ENCODE results near the gene SETDB2.
A peak's percentile ranks its signal among the peaks of the same experiment; 100 is the strongest.

SETDB2 gene

GRCh38 chr13:49536144-49536873 lies 92.2 kb downstream of the SETDB2 start:
- H3K4me3 ChIP-seq (replicated peaks; ENCODE audit: low read depth, low read length), result no peak overlapping the region
- peaks cover 2% of the 10 kb centered on the region for H3K36me3 ChIP-seq (ENCODE audit: control insufficient read depth, insufficient read depth, low read length)
- no peak for DNase-seq (ENCODE audit: extremely low read depth, insufficient read length)
- H3K27me3 ChIP-seq (replicated peaks; ENCODE audit: control insufficient read depth, insufficient read depth, low read length), result no peaks in the 10 kb centered on the region
- TF ChIP-seq CTCF (IDR thresholded peaks at IDR 0.05; ENCODE audit: insufficient read depth, low read length, poor library complexity, severe bottlenecking), result no peak

GRCh38 chr13:49538404-49538803 lies 94.3 kb downstream of the SETDB2 start:
- Histone ChIP-seq H3K27me3 (replicated peaks; ENCODE audit: control insufficient read depth, insufficient read depth, low read length) (no peaks in the 10 kb centered on the region), H3K36me3 (ENCODE audit: control insufficient read depth, insufficient read depth, low read length) (peaks cover 2% of the 10 kb centered on the region), H3K4me3 (replicated peaks; ENCODE audit: low read depth, low read length) (no peak overlapping the region)
- no peak for TF ChIP-seq CTCF (IDR thresholded peaks at IDR 0.05; ENCODE audit: insufficient read depth, low read length, poor library complexity, severe bottlenecking)
- DNase-seq (ENCODE audit: extremely low read depth, insufficient read length), result no peak

DNA sequence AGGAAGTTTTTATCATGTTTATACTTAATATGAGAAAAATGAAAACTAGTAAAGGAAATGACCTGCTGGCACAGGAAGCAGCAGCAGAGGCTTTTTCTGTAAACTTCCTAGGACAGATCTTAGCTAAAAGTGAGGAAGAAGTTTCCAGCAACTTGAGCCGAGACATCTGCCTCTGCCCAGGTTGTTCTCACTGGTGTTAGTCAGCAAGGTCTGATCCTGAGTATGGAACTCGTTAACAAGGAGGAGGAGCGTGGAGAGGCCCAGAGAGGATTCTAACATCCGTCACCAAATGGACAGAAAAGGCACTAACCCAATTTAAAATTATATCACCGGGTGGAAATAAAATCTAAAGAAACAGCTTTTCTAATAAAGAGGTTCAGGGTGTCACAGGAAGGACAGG lies 95.2 kb downstream of the SETDB2 start:
- no peaks in the 10 kb centered on the region for H3K27me3 ChIP-seq (replicated peaks; ENCODE audit: control insufficient read depth, insufficient read depth, low read length)
- H3K36me3 ChIP-seq (ENCODE audit: control insufficient read depth, insufficient read depth, low read length), result peaks cover 2% of the 10 kb centered on the region
- no peak overlapping the region for H3K4me3 ChIP-seq (replicated peaks; ENCODE audit: low read depth, low read length)
- DNase-seq (ENCODE audit: extremely low read depth, insufficient read length), result no peak
- TF ChIP-seq CTCF (IDR thresholded peaks at IDR 0.05; ENCODE audit: insufficient read depth, low read length, poor library complexity, severe bottlenecking), result no peak

- H3K4me3 ChIP-seq (replicated peaks; ENCODE audit: low read depth, low read length), result no peak overlapping the region
- no peak for DNase-seq (ENCODE audit: extremely low read depth, insufficient read length)
- no peak for TF ChIP-seq CTCF (IDR thresholded peaks at IDR 0.05; ENCODE audit: insufficient read depth, low read length, poor library complexity, severe bottlenecking)
- H3K36me3 ChIP-seq (ENCODE audit: control insufficient read depth, insufficient read depth, low read length), result peaks cover 2% of the 10 kb centered on the region
- H3K27me3 ChIP-seq (replicated peaks; ENCODE audit: control insufficient read depth, insufficient read depth, low read length), result no peaks in the 10 kb centered on the region
Measured at GRCh38 chr13:49539746-49540145, 95.7 kb downstream of the SETDB2 start.

DNA sequence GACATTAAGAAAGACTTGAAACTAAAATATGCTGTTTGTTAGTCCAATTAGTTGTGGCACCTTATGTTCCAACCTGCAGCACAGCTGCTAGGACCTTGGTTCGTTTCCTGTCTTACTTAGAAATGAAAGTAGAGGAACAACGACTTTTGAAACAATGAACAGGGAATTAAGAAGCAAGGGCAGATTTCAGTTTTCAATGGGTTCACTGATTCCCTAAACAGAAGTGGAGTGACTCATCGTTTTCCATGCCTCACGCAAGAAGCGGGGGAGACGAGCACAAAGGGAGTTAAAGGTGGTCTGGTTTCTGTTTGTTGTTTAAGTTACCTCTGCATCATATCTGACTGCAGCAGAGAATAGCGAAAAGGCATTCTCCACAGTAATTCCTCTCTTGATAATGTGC lies 96.5 kb downstream of the SETDB2 start:
- no peak for TF ChIP-seq CTCF (IDR thresholded peaks at IDR 0.05; ENCODE audit: insufficient read depth, low read length, poor library complexity, severe bottlenecking)
- H3K36me3 ChIP-seq (ENCODE audit: control insufficient read depth, insufficient read depth, low read length), result peaks cover 2% of the 10 kb centered on the region
- H3K27me3 ChIP-seq (replicated peaks; ENCODE audit: control insufficient read depth, insufficient read depth, low read length), result no peaks in the 10 kb centered on the region
- no peak overlapping the region for H3K4me3 ChIP-seq (replicated peaks; ENCODE audit: low read depth, low read length)
- peak; percentile 20 for DNase-seq (ENCODE audit: extremely low read depth, insufficient read length)

DNA sequence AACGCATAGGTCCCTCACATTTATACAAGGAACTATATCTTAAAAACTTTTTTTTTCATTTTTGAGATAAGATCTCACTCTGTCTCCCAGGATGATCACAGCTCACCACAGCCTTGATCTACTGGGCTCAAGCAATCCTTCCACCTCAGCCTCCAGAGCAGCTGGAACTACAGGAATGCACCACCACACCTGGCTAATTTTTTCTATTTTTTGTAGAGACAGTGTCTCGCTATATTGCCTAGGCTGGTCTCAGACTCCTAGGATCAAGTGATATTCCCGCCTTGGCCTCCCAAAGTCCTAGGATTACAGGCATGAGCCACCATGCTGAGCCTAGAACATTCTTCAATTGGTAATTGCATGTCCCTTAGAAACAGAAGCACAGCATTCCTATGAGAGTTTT lies 99.6 kb downstream of the SETDB2 start:
- no peak for DNase-seq (ENCODE audit: extremely low read depth, insufficient read length)
- Histone ChIP-seq H3K36me3 (ENCODE audit: control insufficient read depth, insufficient read depth, low read length) (peaks cover 2% of the 10 kb centered on the region), H3K27me3 (replicated peaks; ENCODE audit: control insufficient read depth, insufficient read depth, low read length) (no peaks in the 10 kb centered on the region), H3K4me3 (replicated peaks; ENCODE audit: low read depth, low read length) (no peak overlapping the region)
- no peak for TF ChIP-seq CTCF (IDR thresholded peaks at IDR 0.05; ENCODE audit: insufficient read depth, low read length, poor library complexity, severe bottlenecking)
